Measurements from ENCODE around the gene ACAA1. TPM values are rescaled to one million over a fixed set of nuclear protein-coding genes. Genes with fewer than 3 reads are reported as not detected.

The ACAA1 gene
- total RNA-seq, 1 experiment from 2014 or later = 58.9 TPM

- no peak for TF ChIP-seq EZH2 (IDR thresholded peaks at IDR 0.05; ENCODE audit: low read depth)
- no peak for TF ChIP-seq CTCF (conservative IDR thresholded peaks at IDR 0.05)
- no peak overlapping the region for H3K4me3 ChIP-seq
- peak overlapping the region; percentile 56 for H3K27ac ChIP-seq
- H3F3A ChIP-seq (ENCODE audit: insufficient read depth, low read depth) = peaks cover 31% of the 10 kb centered on the region; the same call in 1 of the 2 replicates
- DNase-seq = peak; percentile 74 to 94
- no peaks in the 10 kb centered on the region for H4K20me1 ChIP-seq (ENCODE audit: insufficient read depth)
- H3K4me1 ChIP-seq (replicated peaks; ENCODE audit: insufficient read depth) = peaks cover 40% of the 10 kb centered on the region
- H3K36me3 ChIP-seq (ENCODE audit: low read depth) = no peaks in the 10 kb centered on the region
- ChIA-PET POLR2A (ENCODE audit: unreplicated experiment) (interaction anchor here (0.6 to 0.7 kb wide), 3 partner anchors 8 to 1036 kb away, joined by 3 to 6 read pairs (median 4); partner anchors contain the start of gene OXSR1), CTCF (interaction anchor here (0.7 kb wide), 1 partner anchor 22 kb away, joined by 5 read pairs; no protein-coding TSS in a partner anchor)
- H2AFZ ChIP-seq = no peak overlapping the region
- no TSS peak for BruUV-seq (replicated peaks)
- peak overlapping the region; percentile 58 for H3K4me2 ChIP-seq
- H3K79me2 ChIP-seq (ENCODE audit: low read depth) = peaks cover 13% of the 10 kb centered on the region
- no peaks in the 10 kb centered on the region for H3K9me2 ChIP-seq (ENCODE audit: insufficient read depth)
- no peaks in the 10 kb centered on the region for H3K27me3 ChIP-seq (ENCODE audit: insufficient read depth, low read depth)
- intact Hi-C loops (cut with micrococcal nuclease; ENCODE audit: unreplicated experiment) = loop anchor here (1.0 kb wide), 1 partner anchor 10 kb away; no protein-coding TSS in a partner anchor
- peaks cover 6% of the 10 kb centered on the region; the same call in 1 of the 2 replicates for H3K9me3 ChIP-seq (ENCODE audit: insufficient read depth, low read depth)
Observed at GRCh38 chr3:38141952-38142273, 5.0 kb upstream of the ACAA1 start.

- Histone ChIP-seq H4K20me1 (ENCODE audit: insufficient read depth) (no peaks in the 10 kb centered on the region), H3K36me3 (ENCODE audit: low read depth) (no peaks in the 10 kb centered on the region), H3K4me2 (no peak overlapping the region), H2AFZ (no peak overlapping the region), H3K4me1 (replicated peaks; ENCODE audit: insufficient read depth) (peaks cover 40% of the 10 kb centered on the region), H3K27ac (no peak overlapping the region), H3K27me3 (ENCODE audit: insufficient read depth, low read depth) (no peaks in the 10 kb centered on the region), H3K9me2 (ENCODE audit: insufficient read depth) (no peaks in the 10 kb centered on the region), H3F3A (ENCODE audit: insufficient read depth, low read depth) (peaks cover 31% of the 10 kb centered on the region; the same call in 1 of the 2 replicates), H3K9me3 (ENCODE audit: insufficient read depth, low read depth) (peaks cover under 1% of the 10 kb centered on the region; the same call in 1 of the 2 replicates), H3K79me2 (ENCODE audit: low read depth) (peaks cover 18% of the 10 kb centered on the region), H3K4me3 (no peak overlapping the region)
- BruUV-seq (replicated peaks) = no TSS peak
- ChIA-PET CTCF (interaction anchor here (0.7 kb wide), 1 partner anchor 22 kb away, joined by 5 read pairs; no protein-coding TSS in a partner anchor), POLR2A (ENCODE audit: unreplicated experiment) (interaction anchor here (0.5 to 0.6 kb wide), 3 partner anchors 7 to 25 kb away, joined by 3 to 17 read pairs (median 4); no protein-coding TSS in a partner anchor)
- intact Hi-C loops (cut with micrococcal nuclease; ENCODE audit: unreplicated experiment) = no loop called here
- TF ChIP-seq EZH2 (IDR thresholded peaks at IDR 0.05; ENCODE audit: low read depth) (no peak), CTCF (conservative IDR thresholded peaks at IDR 0.05) (no peak)
- DNase-seq = no peak
Observed at GRCh38 chr3:38141173-38141951, 4.4 kb upstream of the ACAA1 start.

- Histone ChIP-seq H3K4me1 (replicated peaks; ENCODE audit: insufficient read depth) (peaks cover 44% of the 10 kb centered on the region), H3K9me2 (ENCODE audit: insufficient read depth) (no peaks in the 10 kb centered on the region), H4K20me1 (ENCODE audit: insufficient read depth) (no peaks in the 10 kb centered on the region), H3K9me3 (ENCODE audit: insufficient read depth, low read depth) (no peaks in the 10 kb centered on the region), H2AFZ (no peak overlapping the region), H3K36me3 (ENCODE audit: low read depth) (no peaks in the 10 kb centered on the region), H3K4me2 (no peak overlapping the region), H3F3A (ENCODE audit: insufficient read depth, low read depth) (peaks cover 31% of the 10 kb centered on the region; the same call in 1 of the 2 replicates), H3K4me3 (no peak overlapping the region), H3K27ac (no peak overlapping the region), H3K79me2 (ENCODE audit: low read depth) (peaks cover 26% of the 10 kb centered on the region), H3K27me3 (ENCODE audit: insufficient read depth, low read depth) (no peaks in the 10 kb centered on the region)
- POLR2A ChIA-PET (ENCODE audit: unreplicated experiment) = no interaction called here
- DNase-seq = no peak
- no TSS peak for BruUV-seq (replicated peaks)
- TF ChIP-seq CTCF (conservative IDR thresholded peaks at IDR 0.05) (no peak), EZH2 (IDR thresholded peaks at IDR 0.05; ENCODE audit: low read depth) (no peak)
- CTCF ChIA-PET = no interaction called here
- intact Hi-C loops (cut with micrococcal nuclease; ENCODE audit: unreplicated experiment) = no loop called here
Observed at GRCh38 chr3:38140326-38141172, 3.6 kb upstream of the ACAA1 start.
